RWPE2 (cell line): ENCODE results near the gene SOCS7.

ENCODE experiments used
- ATAC-seq: fragments of 200-7000 bp; cut with Tn5 transposase; 3 replicates; pipeline ENCODE4 v1.9.1; 2021; ENCODE audit warnings: low read depth
- DNase-seq: peaks from one replicate; pipeline ENCODE4 v3.0.0-alpha.2; 2020; ENCODE audit warnings: low spot score
- H3K27ac ChIP-seq: fragments of 450-650 bp; 2 replicates; pipeline ENCODE4 v1.5.1; 2017; ENCODE audit warnings: mild to moderate bottlenecking; ENCODE audit not compliant: poor library complexity, severe bottlenecking
- H3K27me3 ChIP-seq: fragments of 250-450 bp; sonication (Bioruptor Pico); 2 replicates; pipeline ENCODE4 v1.5.1; 2021; ENCODE audit warnings: mild to moderate bottlenecking, moderate library complexity; ENCODE audit not compliant: insufficient read depth, poor library complexity, severe bottlenecking
- H3K36me3 ChIP-seq: fragments of 250-450 bp; sonication (Bioruptor Pico); 2 replicates; pipeline ENCODE4 v1.5.1; 2020; ENCODE audit warnings: low read depth, mild to moderate bottlenecking, moderate library complexity
- H3K4me1 ChIP-seq: fragments of 250-450 bp; sonication (Bioruptor Pico); 2 replicates; pipeline ENCODE4 v1.5.1; 2021; ENCODE audit warnings: mild to moderate bottlenecking, moderate library complexity; ENCODE audit not compliant: insufficient read depth, poor library complexity, severe bottlenecking
- H3K4me3 ChIP-seq: fragments of 250-450 bp; sonication (Bioruptor Pico); 2 replicates; pipeline ENCODE4 v1.5.1; 2021; ENCODE audit warnings: mild to moderate bottlenecking, moderate library complexity; ENCODE audit not compliant: severe bottlenecking
- H3K9me3 ChIP-seq: fragments of 250-450 bp; sonication (Bioruptor Pico); 2 replicates; pipeline ENCODE4 v1.5.1; 2021; ENCODE audit warnings: mild to moderate bottlenecking, moderate library complexity; ENCODE audit not compliant: severe bottlenecking
- CTCF ChIP-seq: fragments of 450-650 bp; IDR thresholded peaks from one replicate; pipeline ENCODE4 v1.5.1; 2017; ENCODE audit warnings: mild to moderate bottlenecking, moderate library complexity; ENCODE audit not compliant: poor library complexity, severe bottlenecking

The SOCS7 gene

GRCh38 chr17:38343608-38344419 is 7.8 kb upstream of the SOCS7 start, which contains the start of gene GPR179:
Gene GPR179, minus strand, starts transcription at chr17:38343956. Its CDS starts 167 bp downstream, at chr17:38343789.
- Histone ChIP-seq H3K4me1 (no peaks in the 10 kb centered on the region), H3K36me3 (no peaks in the 10 kb centered on the region), H3K9me3 (no peaks in the 10 kb centered on the region), H3K27me3 (no peaks in the 10 kb centered on the region), H3K4me3 (no peak within 1 kb of the TSS), H3K27ac (no peak within 1 kb of the TSS)
- DNase-seq (no peak), ATAC-seq (no peak)
- no peak for TF ChIP-seq CTCF

GRCh38 chr17:38344420-38344745 is 7.3 kb upstream of the SOCS7 start:
- Histone ChIP-seq H3K4me1 (no peaks in the 10 kb centered on the region), H3K4me3 (no peak overlapping the region), H3K36me3 (no peaks in the 10 kb centered on the region), H3K27ac (no peak overlapping the region), H3K27me3 (no peaks in the 10 kb centered on the region), H3K9me3 (no peaks in the 10 kb centered on the region)
- no peak for ATAC-seq
- no peak for DNase-seq
- TF ChIP-seq CTCF, result no peak

GRCh38 chr17:38345743-38346142 is 5.9 kb upstream of the SOCS7 start:
- DNase-seq (no peak), ATAC-seq (no peak)
- H3K36me3 ChIP-seq, result no peaks in the 10 kb centered on the region
- H3K4me3 ChIP-seq, result no peak overlapping the region
- H3K27ac ChIP-seq, result no peak overlapping the region
- no peaks in the 10 kb centered on the region for H3K9me3 ChIP-seq
- H3K4me1 ChIP-seq, result no peaks in the 10 kb centered on the region
- no peak for TF ChIP-seq CTCF
- no peaks in the 10 kb centered on the region for H3K27me3 ChIP-seq

GRCh38 chr17:38349097-38349730 is 2.4 kb upstream of the SOCS7 start:
- H3K9me3 ChIP-seq, result no peaks in the 10 kb centered on the region
- ATAC-seq, result peak; percentile 77
- TF ChIP-seq CTCF, result peak; percentile 91
- no peak for DNase-seq
- no peak overlapping the region for H3K4me3 ChIP-seq
- no peaks in the 10 kb centered on the region for H3K4me1 ChIP-seq
- H3K36me3 ChIP-seq, result no peaks in the 10 kb centered on the region
- no peak overlapping the region for H3K27ac ChIP-seq
- H3K27me3 ChIP-seq, result no peaks in the 10 kb centered on the region

- no peak overlapping the region for H3K4me3 ChIP-seq
- no peak for ATAC-seq
- H3K9me3 ChIP-seq, result no peaks in the 10 kb centered on the region
- H3K4me1 ChIP-seq, result no peaks in the 10 kb centered on the region
- H3K36me3 ChIP-seq, result no peaks in the 10 kb centered on the region
- no peak for DNase-seq
- H3K27ac ChIP-seq, result no peak overlapping the region
- no peaks in the 10 kb centered on the region for H3K27me3 ChIP-seq
- TF ChIP-seq CTCF, result no peak
Observed at GRCh38 chr17:38350035-38350434, 1.6 kb upstream of the SOCS7 start.
